Panc1 (cell line): Measurements from ENCODE around the gene MSLN. TPM values are rescaled to one million over a fixed set of nuclear protein-coding genes. Genes with fewer than 3 reads are reported as not detected.
A peak's percentile ranks its signal among the peaks of the same experiment; 100 is the strongest.

Experiments used
- ATAC-seq: fragments of 200-7000 bp; cut with Tn5 transposase; 2 replicates; pipeline ENCODE4 v1.9.1; 2020; ENCODE audit warnings: mild to moderate bottlenecking, moderate library complexity
- BruUV-seq: library from RNA; stranded (reverse); fragments of 400-500 nt; replicated peaks from 2 replicates; lab custom pipeline; 2021; lab: Mats Ljungman, UMichigan
- CTCF ChIA-PET: fragments of 300-600 bp; sonication (Branson Sonifier 250); formaldehyde crosslinking; loops from one replicate; lab custom pipeline; 2022; ENCODE audit warnings: antibody characterized with exemption; lab: Charles Lee
- POLR2A ChIA-PET: fragments of 300-600 bp; sonication (Branson Sonifier 250); formaldehyde crosslinking; loops from one replicate; lab custom pipeline; 2022; ENCODE audit warnings: antibody characterized with exemption; lab: Charles Lee
- DNase-seq: peaks from one replicate; pipeline ENCODE4 v3.0.0-alpha.2; 2010; ENCODE audit warnings: low read depth, low spot score
- H3K27ac ChIP-seq: 2 replicates; pipeline ENCODE4 v1.5.1; 2011; ENCODE audit warnings: mild to moderate bottlenecking, low read length, inconsistent platforms
- H3K27me3 ChIP-seq: fragments of 200-500 bp; sonication (Bioruptor generic); 2 replicates; pipeline ENCODE4 v1.6.0; 2014; ENCODE audit warnings: low read length, inconsistent platforms; ENCODE audit not compliant: control insufficient read depth, insufficient read depth
- H3K36me3 ChIP-seq: fragments of 200-500 bp; sonication (Bioruptor generic); 2 replicates; pipeline ENCODE4 v1.5.1; 2014; ENCODE audit warnings: inconsistent platforms, mild to moderate bottlenecking, low read length, moderate library complexity; ENCODE audit not compliant: control insufficient read depth, insufficient read depth
- H3K4me1 ChIP-seq: 2 replicates; pipeline ENCODE4 v1.5.1; 2011; ENCODE audit warnings: inconsistent platforms, mild to moderate bottlenecking, low read length, moderate library complexity; ENCODE audit not compliant: control insufficient read depth, insufficient read depth
- H3K4me3 ChIP-seq, 2 experiments: 2 replicates each; pipeline ENCODE4 v1.5.1; 2011 to 2012; ENCODE audit warnings: low read depth in 2 of 2, low read length in 2 of 2, mild to moderate bottlenecking in 2 of 2, inconsistent platforms in 1 of 2, moderate library complexity in 1 of 2
- H3K9me3 ChIP-seq: fragments of 200-500 bp; sonication (Bioruptor generic); 2 replicates; pipeline ENCODE4 v1.5.1; 2014; ENCODE audit warnings: low read depth, mild to moderate bottlenecking, inconsistent platforms, low read length, moderate library complexity; ENCODE audit not compliant: control insufficient read depth, insufficient read depth
- CTCF ChIP-seq: fragments of 450-650 bp; IDR thresholded peaks from 2 replicates; pipeline ENCODE4 v1.5.1; 2017; ENCODE audit warnings: mild to moderate bottlenecking
- POLR2AphosphoS5 ChIP-seq: IDR thresholded peaks from 2 replicates; pipeline ENCODE4 v1.6.1; 2012; ENCODE audit warnings: mild to moderate bottlenecking, low read depth, low read length, moderate library complexity
- REST ChIP-seq, 2 experiments: IDR thresholded peaks; 2 replicates each; pipeline ENCODE4 v1.6.1; 2011 to 2012; ENCODE audit warnings: low read depth in 2 of 2, control low read depth in 1 of 2, low read length in 1 of 2, mild to moderate bottlenecking in 1 of 2, moderate library complexity in 1 of 2; ENCODE audit not compliant: insufficient read depth in 1 of 2
- SIN3A ChIP-seq: IDR thresholded peaks from 2 replicates; pipeline ENCODE4 v1.6.1; 2012; ENCODE audit warnings: low read depth, mild to moderate bottlenecking, low read length, moderate library complexity, borderline replicate concordance; ENCODE audit not compliant: insufficient read depth
- TCF7L2 ChIP-seq: IDR thresholded peaks from 2 replicates; pipeline ENCODE4 v1.6.1; 2011; ENCODE audit warnings: mild to moderate bottlenecking, low read depth, low read length, inconsistent platforms
- in situ Hi-C: cut with HindIII; loops from 2 replicates; pipeline ENCODE4 v1.10.0; 2016; ENCODE audit warnings: low sequenced_read_pairs, low pct_unique_long_range_greater_than_20kb
- intact Hi-C: fragments of 100-400 bp; cut with micrococcal nuclease; formaldehyde crosslinking; loops from one replicate; pipeline ENCODE4 v1.10.0; 2022; ENCODE audit not compliant: unreplicated experiment
- total RNA-seq: library from RNA; stranded (reverse); gene quantifications from one replicate; pipeline ENCODE4 v1.2.1, GENCODE V29; 2021; ENCODE audit not compliant: unreplicated experiment

The MSLN gene
- total RNA-seq, 1 experiment from 2014 or later: 1.1 TPM

GRCh38 chr16:794853-795466 lies 34.4 kb downstream of the MSLN start:
- TF ChIP-seq CTCF (peak; percentile 31; the same call in 1 of the 2 replicates), SIN3A (no peak), TCF7L2 (no peak), REST (IDR thresholded peaks at IDR 0.05; ENCODE audit: insufficient read depth in 1 of 2, low read depth in 2 of 2, low read length in 1 of 2) (no peak)
- intact Hi-C loops (no loop called here), in situ Hi-C loops (no loop called here)
- no peak for DNase-seq
- Histone ChIP-seq H3K36me3 (peaks cover 3% of the 10 kb centered on the region; the same call in 1 of the 2 replicates), H3K27ac (no peak overlapping the region), H3K9me3 (no peaks in the 10 kb centered on the region), H3K27me3 (no peaks in the 10 kb centered on the region), H3K4me3 (no peak overlapping the region), H3K4me1 (peaks cover 24% of the 10 kb centered on the region)
- ChIA-PET CTCF (no interaction called here), POLR2A (interaction anchor here (1.0 kb wide), 1 partner anchor 12 kb away, joined by 3 read pairs; no protein-coding TSS in a partner anchor)
- ATAC-seq: peak; percentile 70
- BruUV-seq: no TSS peak

GRCh38 chr16:795580-796229 lies 35.2 kb downstream of the MSLN start:
- DNase-seq (no peak), ATAC-seq (peak; percentile 46)
- intact Hi-C loops (no loop called here), in situ Hi-C loops (no loop called here)
- no TSS peak for BruUV-seq
- H3K27me3 ChIP-seq: no peaks in the 10 kb centered on the region
- H3K27ac ChIP-seq: peak overlapping the region; percentile 48; the same call in 1 of the 2 replicates
- CTCF ChIA-PET: no interaction called here
- POLR2A ChIA-PET: interaction anchor here (1.0 kb wide), 1 partner anchor 12 kb away, joined by 3 read pairs; no protein-coding TSS in a partner anchor
- no peaks in the 10 kb centered on the region for H3K9me3 ChIP-seq
- H3K4me1 ChIP-seq: peaks cover 27% of the 10 kb centered on the region
- peak overlapping the region in 1 of 2 experiments; percentile 32; a peak in 2 of 4 replicates for H3K4me3 ChIP-seq
- peaks cover 3% of the 10 kb centered on the region; the same call in 1 of the 2 replicates for H3K36me3 ChIP-seq
- no peak for TF ChIP-seq SIN3A
- no peak for TF ChIP-seq TCF7L2
- no peak for TF ChIP-seq REST (IDR thresholded peaks at IDR 0.05; ENCODE audit: insufficient read depth in 1 of 2, low read depth in 2 of 2, low read length in 1 of 2)
- TF ChIP-seq POLR2AphosphoS5: peak; percentile 26; the same call in 1 of the 2 replicates
- no peak for TF ChIP-seq CTCF
